IMR-90 (cell line): Measurements from ENCODE around the gene PSMA6. TPM values are rescaled to one million over a fixed set of nuclear protein-coding genes. Genes with fewer than 3 reads are reported as not detected.

Source experiments
- ATAC-seq: fragments of 200-7000 bp; cut with Tn5 transposase; 2 replicates; pipeline ENCODE4 v1.9.1; 2020; ENCODE audit warnings: low read depth, mild to moderate bottlenecking, moderate library complexity
- BruUV-seq: library from RNA; stranded (reverse); fragments of 400-500 nt; replicated peaks from 2 replicates; lab custom pipeline; 2021; lab: Mats Ljungman, UMichigan
- CTCF ChIA-PET: fragments of 300-600 bp; formaldehyde crosslinking; extraction: SDS; loops from one replicate; lab custom pipeline; 2021; ENCODE audit warnings: antibody characterized with exemption; lab: Yijun Ruan, JAX
- POLR2A ChIA-PET: fragments of 300-600 bp; sonication (Branson Sonifier 250); formaldehyde crosslinking; loops from one replicate; lab custom pipeline; 2022; ENCODE audit warnings: antibody characterized with exemption; ENCODE audit not compliant: unreplicated experiment; lab: Charles Lee
- DNase-seq: peaks from one replicate; pipeline ENCODE4 v3.0.0; 2013
- H2AFZ ChIP-seq: replicated peaks from 2 replicates; pipeline ENCODE3; 2013; ENCODE audit warnings: low read length, mild to moderate bottlenecking; ENCODE audit not compliant: poor library complexity
- H2AK5ac ChIP-seq: 2 replicates; pipeline ENCODE4 v1.6.1; 2013; ENCODE audit warnings: low read depth, low read length, inconsistent platforms
- H2AK9ac ChIP-seq: replicated peaks from 2 replicates; pipeline ENCODE3; 2013; ENCODE audit warnings: mild to moderate bottlenecking, low read depth, low read length, moderate library complexity; ENCODE audit not compliant: poor library complexity
- H2BK120ac ChIP-seq: 2 replicates; pipeline ENCODE4 v1.6.1; 2013; ENCODE audit warnings: low read depth, low read length, inconsistent platforms
- H2BK15ac ChIP-seq: 3 replicates; pipeline ENCODE4 v1.6.1; 2013; ENCODE audit warnings: low read depth, low read length, inconsistent platforms
- H2BK20ac ChIP-seq: 2 replicates; pipeline ENCODE4 v1.6.1; 2013; ENCODE audit warnings: low read depth, mild to moderate bottlenecking, inconsistent platforms, low read length, moderate library complexity
- H2BK5ac ChIP-seq: 2 replicates; pipeline ENCODE4 v1.6.1; 2013; ENCODE audit warnings: mild to moderate bottlenecking, low read depth, low read length, inconsistent platforms; ENCODE audit not compliant: poor library complexity, severe bottlenecking
- H3K14ac ChIP-seq: replicated peaks from 2 replicates; pipeline ENCODE4 v1.6.1; 2013; ENCODE audit warnings: low read depth, low read length, inconsistent platforms
- H3K18ac ChIP-seq: 2 replicates; pipeline ENCODE4 v1.6.1; 2013; ENCODE audit warnings: low read depth, low read length, control low read depth
- H3K23ac ChIP-seq: 2 replicates; pipeline ENCODE4 v1.6.1; 2013; ENCODE audit warnings: low read depth, low read length, inconsistent platforms
- H3K27ac ChIP-seq: 2 replicates; pipeline ENCODE4 v1.5.1; 2013; ENCODE audit warnings: mild to moderate bottlenecking, control low read depth, low read length; ENCODE audit not compliant: insufficient read depth
- H3K27me3 ChIP-seq: 2 replicates; pipeline ENCODE4 v1.6.1; 2013; ENCODE audit warnings: low read length; ENCODE audit not compliant: control insufficient read depth, insufficient read depth
- H3K36me3 ChIP-seq: 2 replicates; pipeline ENCODE4 v1.6.1; 2013; ENCODE audit warnings: low read length, mixed read lengths; ENCODE audit not compliant: control insufficient read depth, insufficient read depth
- H3K4ac ChIP-seq: 2 replicates; pipeline ENCODE4 v1.6.1; 2013; ENCODE audit warnings: low read depth, low read length, inconsistent platforms
- H3K4me1 ChIP-seq: 2 replicates; pipeline ENCODE4 v1.6.1; 2013; ENCODE audit warnings: low read length, mixed read lengths; ENCODE audit not compliant: control insufficient read depth, insufficient read depth
- H3K4me2 ChIP-seq: 2 replicates; pipeline ENCODE4 v1.6.1; 2013; ENCODE audit warnings: low read depth, mild to moderate bottlenecking, control low read depth, low read length, moderate library complexity
- H3K4me3 ChIP-seq: 2 replicates; pipeline ENCODE4 v1.5.1; 2013; ENCODE audit warnings: low read depth, mild to moderate bottlenecking, control low read depth, low read length, moderate library complexity; ENCODE audit not compliant: insufficient read depth
- H3K56ac ChIP-seq: 2 replicates; pipeline ENCODE4 v1.6.1; 2013; ENCODE audit warnings: low read length, inconsistent platforms; ENCODE audit not compliant: insufficient read depth; ENCODE audit errors: extremely low read depth
- H3K79me1 ChIP-seq, 2 experiments: 2 replicates each; pipeline ENCODE4 v1.6.1; 2013; ENCODE audit warnings: low read length in 2 of 2, inconsistent platforms in 1 of 2, low read depth in 1 of 2
- H3K9ac ChIP-seq: 2 replicates; pipeline ENCODE4 v1.6.1; 2013; ENCODE audit warnings: low read depth, low read length, control low read depth
- H3K9me1 ChIP-seq: 2 replicates; pipeline ENCODE4 v1.6.1; 2013; ENCODE audit warnings: low read length, inconsistent platforms; ENCODE audit not compliant: insufficient read depth
- H3K9me3 ChIP-seq: 2 replicates; pipeline ENCODE4 v1.6.1; 2013; ENCODE audit warnings: low read length; ENCODE audit not compliant: control insufficient read depth, insufficient read depth
- H4K20me1 ChIP-seq: 2 replicates; pipeline ENCODE4 v1.6.1; 2013; ENCODE audit warnings: low read length, inconsistent platforms; ENCODE audit not compliant: insufficient read depth
- H4K5ac ChIP-seq: 2 replicates; pipeline ENCODE4 v1.6.1; 2013; ENCODE audit warnings: mild to moderate bottlenecking, low read depth, low read length, control low read depth
- H4K8ac ChIP-seq, 2 experiments: 2 replicates each; pipeline ENCODE4 v1.6.1; 2013; ENCODE audit warnings: low read depth in 2 of 2, low read length in 2 of 2, control low read depth in 1 of 2, inconsistent platforms in 1 of 2
- H4K91ac ChIP-seq: 2 replicates; pipeline ENCODE4 v1.6.1; 2013; ENCODE audit warnings: low read depth, low read length, inconsistent platforms; ENCODE audit not compliant: insufficient read depth
- BHLHE40 ChIP-seq: fragments of 150-350 bp; IDR thresholded peaks from 2 replicates; pipeline ENCODE4 v1.6.1; 2016; ENCODE audit warnings: mild to moderate bottlenecking, low read depth, low read length
- CEBPB ChIP-seq: IDR thresholded peaks from 2 replicates; pipeline ENCODE4 v1.6.1; 2012; ENCODE audit warnings: low read depth, low read length, improper control_type of control experiment
- CHD1 ChIP-seq: IDR thresholded peaks from 2 replicates; pipeline ENCODE4 v1.6.1; 2012; ENCODE audit warnings: low read depth, low read length, improper control_type of control experiment
- CTCF ChIP-seq: conservative IDR thresholded peaks from 2 replicates; pipeline ENCODE4 v1.5.1; 2012; ENCODE audit warnings: mild to moderate bottlenecking, low read depth, low read length, improper control_type of control experiment
- ELK1 ChIP-seq: fragments of 150-350 bp; IDR thresholded peaks from 2 replicates; pipeline ENCODE4 v1.6.1; 2016; ENCODE audit warnings: low read depth, mild to moderate bottlenecking, low read length, moderate library complexity, borderline replicate concordance
- FOS ChIP-seq: fragments of 150-350 bp; IDR thresholded peaks from 2 replicates; pipeline ENCODE4 v1.6.1; 2016; ENCODE audit warnings: low read depth, low read length
- MAFK ChIP-seq: IDR thresholded peaks from 2 replicates; pipeline ENCODE4 v1.6.1; 2012; ENCODE audit warnings: low read depth, low read length, improper control_type of control experiment
- MAZ ChIP-seq: IDR thresholded peaks from 2 replicates; pipeline ENCODE4 v1.6.1; 2012; ENCODE audit warnings: low read depth, mild to moderate bottlenecking, low read length, improper control_type of control experiment, moderate library complexity, borderline replicate concordance
- MXI1 ChIP-seq: IDR thresholded peaks from 2 replicates; pipeline ENCODE4 v1.6.1; 2012; ENCODE audit warnings: low read depth, mild to moderate bottlenecking, low read length, moderate library complexity, borderline replicate concordance
- NFE2L2 ChIP-seq: fragments of 150-350 bp; IDR thresholded peaks from 2 replicates; pipeline ENCODE4 v1.6.1; 2016; ENCODE audit warnings: low read depth, mild to moderate bottlenecking, low read length
- POLR2A ChIP-seq: IDR thresholded peaks from 2 replicates; pipeline ENCODE4 v1.6.1; 2012; ENCODE audit warnings: mild to moderate bottlenecking, low read depth, low read length
- RAD21 ChIP-seq: IDR thresholded peaks from 2 replicates; pipeline ENCODE4 v1.6.1; 2012; ENCODE audit warnings: low read length, improper control_type of control experiment
- RCOR1 ChIP-seq: IDR thresholded peaks from 2 replicates; pipeline ENCODE4 v1.6.1; 2012; ENCODE audit warnings: mild to moderate bottlenecking, low read length, improper control_type of control experiment; ENCODE audit not compliant: insufficient replicate concordance
- RFX5 ChIP-seq: IDR thresholded peaks from 2 replicates; pipeline ENCODE4 v1.8.0; 2012; ENCODE audit warnings: low read depth, mild to moderate bottlenecking, low read length, moderate library complexity
- SMC3 ChIP-seq: fragments of 150-350 bp; IDR thresholded peaks from 2 replicates; pipeline ENCODE4 v1.6.1; 2016; ENCODE audit warnings: low read depth, mild to moderate bottlenecking, antibody characterized with exemption, low read length, moderate library complexity
- USF2 ChIP-seq: fragments of 150-350 bp; IDR thresholded peaks from 2 replicates; pipeline ENCODE4 v1.6.1; 2017; ENCODE audit warnings: mild to moderate bottlenecking, antibody characterized with exemption, low read length, low read depth
- WGBS, 2 experiments: methylation state at CpG; one replicate each; pipeline versions ENCODE4 v1.1.5 to v1.1.7; 2013; ENCODE audit warnings: missing lambda C conversion rate in 2 of 2; ENCODE audit not compliant: insufficient read length in 1 of 2; ENCODE audit errors: extremely low coverage in 2 of 2; 5-methylcytosine and 5-hydroxymethylcytosine counted together
- dilution Hi-C: fragments of 300-500 bp; cut with HindIII; formaldehyde crosslinking; loops from one replicate; pipeline ENCODE4 v1.14.3; 2018; ENCODE audit warnings: low sequenced_read_pairs; ENCODE audit not compliant: unreplicated experiment
- in situ Hi-C: fragments of 300-500 bp; cut with MboI; formaldehyde crosslinking; loops from 3 replicates; pipeline ENCODE4 v1.14.3; 2019; ENCODE audit warnings: low sequenced_read_pairs, inconsistent platforms, mixed read lengths
- intact Hi-C: fragments of 100-400 bp; cut with micrococcal nuclease; formaldehyde crosslinking; loops from 2 replicates; pipeline ENCODE4 v1.10.0; 2022
- polyA plus RNA-seq, 3 experiments: library from polyadenylated mRNA; depleted of rRNA; stranded (reverse); fragments of >200 nt; gene quantifications; 2 replicates each; pipeline ENCODE4 v1.2.3, GENCODE V29; 2012; ENCODE audit warnings: low replicate concordance in 1 of 3
- total RNA-seq: library from RNA; depleted of rRNA; stranded (reverse); fragments of >200 nt; gene quantifications from 2 replicates; pipeline ENCODE4 v1.2.3, GENCODE V29; 2012

Gene PSMA6
- total and polyA plus RNA-seq, 2 of the 4 experiments (the other 2 are of a cell fraction): 184 to 530 TPM

GRCh38 chr14:35277179-35277578 is 15.0 kb upstream of the PSMA6 start:
- Histone ChIP-seq H2BK20ac (no peak overlapping the region), H4K20me1 (no peaks in the 10 kb centered on the region), H3K27me3 (no peaks in the 10 kb centered on the region), H3K14ac (no peak overlapping the region), H2AK9ac (no peak overlapping the region), H3K4me3 (no peak overlapping the region), H3K23ac (no peak overlapping the region), H3K9me3 (no peaks in the 10 kb centered on the region), H4K91ac (no peak overlapping the region), H3K4ac (no peak overlapping the region), H4K8ac (no peak overlapping the region), H3K9ac (no peak overlapping the region), H3K36me3 (peaks cover 6% of the 10 kb centered on the region; the same call in 1 of the 2 replicates), H3K56ac (no peak overlapping the region), H2AK5ac (no peak overlapping the region), H3K27ac (no peak overlapping the region), H4K5ac (no peak overlapping the region), H2BK120ac (no peak overlapping the region), H3K4me1 (no peaks in the 10 kb centered on the region), H2AFZ (no peak overlapping the region), H3K18ac (no peak overlapping the region), H2BK15ac (no peak overlapping the region), H3K9me1 (no peaks in the 10 kb centered on the region), H3K79me1 (no peaks in the 10 kb centered on the region), H2BK5ac (no peak overlapping the region), H3K4me2 (no peak overlapping the region)
- POLR2A ChIA-PET: no interaction called here
- in situ Hi-C loops: no loop called here
- WGBS, 2 experiments: no CpG with 5 or more reads among the region's 4 CpGs
- TF ChIP-seq SMC3: no peak
- no peak for TF ChIP-seq RAD21
- TF ChIP-seq MAZ: no peak
- no peak for TF ChIP-seq CEBPB
- no peak for TF ChIP-seq CHD1
- TF ChIP-seq BHLHE40: no peak
- TF ChIP-seq NFE2L2: no peak
- no peak for TF ChIP-seq RCOR1
- TF ChIP-seq MAFK: no peak
- TF ChIP-seq POLR2A: no peak
- TF ChIP-seq USF2: no peak
- no peak for TF ChIP-seq MXI1
- no peak for TF ChIP-seq ELK1
- TF ChIP-seq RFX5: no peak
- no peak for TF ChIP-seq FOS
- TF ChIP-seq CTCF: no peak
- dilution Hi-C loops: no loop called here
- DNase-seq: no peak
- no peak for ATAC-seq
- intact Hi-C loops: no loop called here
- BruUV-seq: no TSS peak
- CTCF ChIA-PET: no interaction called here
